HepG2 (cell line): ENCODE results near the gene CNTFR. TPM values are rescaled to one million over a fixed set of nuclear protein-coding genes. Genes with fewer than 3 reads are reported as not detected.

Experiments
- ARHGAP35 ChIP-seq: sonication (generic); formaldehyde crosslinking; IDR thresholded peaks from 2 replicates; pipeline ENCODE4 v1.9.0; 2022; ENCODE audit warnings: mild to moderate bottlenecking, inconsistent platforms, moderate library complexity, missing genetic modification reagents, borderline replicate concordance
- ATAD3A ChIP-seq: sonication (generic); formaldehyde crosslinking; IDR thresholded peaks from 2 replicates; pipeline ENCODE4 v1.4.0; 2020; ENCODE audit warnings: missing genetic modification reagents
- CAMTA2 ChIP-seq: sonication (generic); formaldehyde crosslinking; IDR thresholded peaks from 2 replicates; pipeline ENCODE4 v1.4.0; 2020; ENCODE audit warnings: mild to moderate bottlenecking, missing genetic modification reagents, borderline replicate concordance
- GLI4 ChIP-seq: sonication (generic); formaldehyde crosslinking; IDR thresholded peaks from 2 replicates; pipeline ENCODE4 v1.5.1; 2020; ENCODE audit warnings: missing genetic modification reagents, mild to moderate bottlenecking, moderate library complexity, borderline replicate concordance
- GTF3A ChIP-seq: sonication (generic); formaldehyde crosslinking; conservative IDR thresholded peaks from 2 replicates; pipeline ENCODE4 v1.4.0; 2020; ENCODE audit warnings: mild to moderate bottlenecking, missing genetic modification reagents
- KDM5B ChIP-seq: sonication (generic); formaldehyde crosslinking; IDR thresholded peaks from 2 replicates; pipeline ENCODE4 v1.4.0; 2020; ENCODE audit warnings: missing genetic modification reagents, mild to moderate bottlenecking, borderline replicate concordance
- MXD4 ChIP-seq: IDR thresholded peaks from 2 replicates; pipeline ENCODE4 v1.6.1; 2016; ENCODE audit warnings: mild to moderate bottlenecking, missing biosample characterization, missing genetic modification reagents
- NFYB ChIP-seq: sonication (generic); formaldehyde crosslinking; IDR thresholded peaks from 2 replicates; pipeline ENCODE4 v1.4.0; 2020; ENCODE audit warnings: missing genetic modification reagents
- NR2F1 ChIP-seq, 2 experiments: fragments of 450-650 bp in 1 of 2; formaldehyde crosslinking in 1 of 2; IDR thresholded peaks; 2 replicates each; pipeline versions ENCODE4 v1.5.0 to v1.6.1; 2016 to 2020; ENCODE audit warnings: mild to moderate bottlenecking in 1 of 2, missing compliant biosample characterization in 1 of 2, missing genetic modification reagents in 1 of 2, moderate library complexity in 1 of 2
- PHF20 ChIP-seq: sonication (generic); formaldehyde crosslinking; IDR thresholded peaks from 2 replicates; pipeline ENCODE4 v1.5.0; 2020; ENCODE audit warnings: mild to moderate bottlenecking, missing genetic modification reagents
- RFXANK ChIP-seq: IDR thresholded peaks from 2 replicates; pipeline ENCODE4 v1.6.1; 2016
- YY1 ChIP-seq: IDR thresholded peaks from 2 replicates; pipeline ENCODE4 v1.6.1; 2011; ENCODE audit warnings: low read length, low read depth, moderate library complexity, mild to moderate bottlenecking; ENCODE audit not compliant: insufficient read depth, insufficient replicate concordance
- ZBTB40 ChIP-seq, 2 experiments: fragments of 450-650 bp in 1 of 2; sonication (generic) in 1 of 2; formaldehyde crosslinking in 1 of 2; IDR thresholded peaks; 2 replicates each; pipeline versions ENCODE4 v1.6.1 to v1.8.0; 2016 to 2022; ENCODE audit warnings: antibody characterized with exemption in 1 of 2, mild to moderate bottlenecking in 1 of 2, missing genetic modification reagents in 1 of 2
- ZBTB7A ChIP-seq: sonication (generic); formaldehyde crosslinking; IDR thresholded peaks from 2 replicates; pipeline ENCODE4 v1.8.0; 2022; ENCODE audit warnings: mild to moderate bottlenecking, missing genetic modification reagents
- ZKSCAN8 ChIP-seq: IDR thresholded peaks from 2 replicates; pipeline ENCODE4 v1.6.1; 2016; ENCODE audit warnings: borderline replicate concordance, missing genetic modification reagents, missing compliant biosample characterization
- ZNF275 ChIP-seq: sonication (generic); formaldehyde crosslinking; IDR thresholded peaks from 2 replicates; pipeline ENCODE4 v1.8.0; 2022; ENCODE audit warnings: missing genetic modification reagents, mild to moderate bottlenecking, inconsistent platforms, borderline replicate concordance
- ZNF567 ChIP-seq: sonication (generic); formaldehyde crosslinking; IDR thresholded peaks from 2 replicates; pipeline ENCODE4 v1.8.1; 2023; ENCODE audit warnings: mild to moderate bottlenecking, missing genetic modification reagents, borderline replicate concordance
- ZNF737 ChIP-seq: sonication (generic); formaldehyde crosslinking; IDR thresholded peaks from 2 replicates; pipeline ENCODE4 v1.5.0; 2020; ENCODE audit warnings: missing genetic modification reagents, mild to moderate bottlenecking, borderline replicate concordance
- polyA plus RNA-seq, 8 experiments: library from polyadenylated mRNA; depleted of rRNA in 3 of 8; stranded (reverse) in 7 of 8; unstranded in 1 of 8; fragments of >200 nt; fragmentation: Illumina TruSeq in 4 of 8; extraction: Trizol in 4 of 8; gene quantifications; 2 replicates each; pipeline versions ENCODE4 v1.2.1 to v1.2.3, GENCODE V29; 2011 to 2016; ENCODE audit warnings: low read depth in 4 of 8, missing spikeins in 1 of 8, mixed read lengths in 1 of 8; ENCODE audit not compliant: insufficient read depth in 1 of 8
- total RNA-seq, 5 experiments: library from RNA; depleted of rRNA; stranded (reverse); fragments of >200 nt; fragmentation: Illumina TruSeq; extraction: Trizol; gene quantifications; 2 replicates each; pipeline ENCODE4 v1.2.3, GENCODE V29; 2016; ENCODE audit warnings: low read depth in 1 of 5

Gene CNTFR
- total and polyA plus RNA-seq, 2 of the 13 experiments (the other 11 are each of a cell fraction or from before 2014, with no cell fraction given) = not detected

- TF ChIP-seq KDM5B (CRISPR knock-in tag) (0 out of 2 replicates have a peak, but pooled peaks have one; percentile 46), NR2F1 (CRISPR knock-in tag; IDR thresholded peaks at IDR 0.05) (no peak), ZNF275 (no peak), RFXANK (CRISPR knock-in tag) (no peak), CAMTA2 (CRISPR knock-in tag) (0 out of 2 replicates have a peak, but pooled peaks have one; percentile 61), ZKSCAN8 (CRISPR knock-in tag) (no peak), ATAD3A (CRISPR knock-in tag) (no peak), GTF3A (CRISPR knock-in tag) (no peak), ZBTB7A (CRISPR knock-in tag) (no peak), MXD4 (CRISPR knock-in tag) (0 out of 2 replicates have a peak, but pooled peaks have one; percentile 21), YY1 (peak; percentile 81), GLI4 (CRISPR knock-in tag) (no peak), ARHGAP35 (no peak), NFYB (CRISPR knock-in tag) (peak; percentile 85), PHF20 (CRISPR knock-in tag) (peak; percentile 81), ZNF567 (CRISPR knock-in tag) (no peak), ZNF737 (CRISPR knock-in tag) (no peak), ZBTB40 (IDR thresholded peaks at IDR 0.05) (peak; percentile 72), ZBTB40 (CRISPR knock-in tag; IDR thresholded peaks at IDR 0.05) (no peak)
These were observed 30.8 kb upstream of the CNTFR start, which contains the start of gene DCTN3 (continued) for GRCh38 chr9:34620061-34620994.
